ENCODE data around the gene CCNF. TPM values are rescaled to one million over a fixed set of nuclear protein-coding genes. Genes with fewer than 3 reads are reported as not detected.

The CCNF gene
- total RNA-seq, 2 experiments from 2014 or later: 0.81 to 1.3 TPM

DNA sequence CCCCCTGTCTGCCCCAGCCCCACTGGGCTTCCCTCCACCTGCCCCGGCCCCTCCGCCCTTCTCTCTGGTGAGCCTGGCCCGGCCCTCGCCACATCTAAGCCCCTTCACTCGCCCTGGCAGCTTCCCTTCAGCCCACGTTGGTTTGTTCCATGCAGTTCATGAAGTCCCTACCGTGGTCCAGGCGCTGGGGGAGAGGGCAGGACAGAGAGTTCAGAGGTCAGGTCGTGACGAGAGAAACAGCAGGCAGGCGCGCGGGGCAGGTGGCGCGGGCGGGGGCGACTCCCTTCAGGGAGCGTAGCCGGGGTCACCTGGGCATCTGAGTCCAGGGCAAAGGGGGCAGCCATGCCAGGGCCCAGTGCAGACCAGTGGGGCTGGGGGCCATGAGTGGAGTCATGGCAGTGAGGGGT, 21.7 kb downstream of the CCNF start:
- ATAC-seq (ENCODE audit: poor library complexity) (no peak), DNase-seq (no peak)
- TF ChIP-seq, protein P1, sequence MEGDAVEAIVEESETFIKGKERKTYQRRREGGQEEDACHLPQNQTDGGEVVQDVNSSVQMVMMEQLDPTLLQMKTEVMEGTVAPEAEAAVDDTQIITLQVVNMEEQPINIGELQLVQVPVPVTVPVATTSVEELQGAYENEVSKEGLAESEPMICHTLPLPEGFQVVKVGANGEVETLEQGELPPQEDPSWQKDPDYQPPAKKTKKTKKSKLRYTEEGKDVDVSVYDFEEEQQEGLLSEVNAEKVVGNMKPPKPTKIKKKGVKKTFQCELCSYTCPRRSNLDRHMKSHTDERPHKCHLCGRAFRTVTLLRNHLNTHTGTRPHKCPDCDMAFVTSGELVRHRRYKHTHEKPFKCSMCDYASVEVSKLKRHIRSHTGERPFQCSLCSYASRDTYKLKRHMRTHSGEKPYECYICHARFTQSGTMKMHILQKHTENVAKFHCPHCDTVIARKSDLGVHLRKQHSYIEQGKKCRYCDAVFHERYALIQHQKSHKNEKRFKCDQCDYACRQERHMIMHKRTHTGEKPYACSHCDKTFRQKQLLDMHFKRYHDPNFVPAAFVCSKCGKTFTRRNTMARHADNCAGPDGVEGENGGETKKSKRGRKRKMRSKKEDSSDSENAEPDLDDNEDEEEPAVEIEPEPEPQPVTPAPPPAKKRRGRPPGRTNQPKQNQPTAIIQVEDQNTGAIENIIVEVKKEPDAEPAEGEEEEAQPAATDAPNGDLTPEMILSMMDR (IDR thresholded peaks at IDR 0.05): no peak
- intact Hi-C loops (cut with DNase I, micrococcal nuclease): no loop called here
- H3K9me3 Mint-ChIP-seq: no peaks in the 10 kb centered on the region
- H3K36me3 Mint-ChIP-seq (ENCODE audit: low read depth): peaks cover 27% of the 10 kb centered on the region
- no peaks in the 10 kb centered on the region for H3K27me3 Mint-ChIP-seq
- H3K4me1 Mint-ChIP-seq (ENCODE audit: low read depth): no peaks in the 10 kb centered on the region
- no peak overlapping the region for H3K27ac Mint-ChIP-seq
- no peaks in the 10 kb centered on the region for H3K9me3 ChIP-seq (ENCODE audit: control insufficient read depth in 1 of 2, insufficient read depth in 1 of 2, low read length in 2 of 2)
- no peak overlapping the region for H3K27ac ChIP-seq (ENCODE audit: low read depth in 1 of 2, low read length in 2 of 2)
- POLR2A ChIA-PET: no interaction called here
- H3K27me3 ChIP-seq (ENCODE audit: control insufficient read depth in 1 of 2, insufficient read depth in 2 of 2, low read length in 2 of 2): no peaks in the 10 kb centered on the region
- H3K4me3 Mint-ChIP-seq: no peak overlapping the region
- H3K36me3 ChIP-seq (ENCODE audit: insufficient read depth, low read length): peaks cover 24% of the 10 kb centered on the region
- no peak overlapping the region for H3K4me3 ChIP-seq (ENCODE audit: low read length)
- CTCF ChIA-PET: no interaction called here
- H3K4me1 ChIP-seq (ENCODE audit: insufficient read depth, low read length): no peaks in the 10 kb centered on the region

DNA sequence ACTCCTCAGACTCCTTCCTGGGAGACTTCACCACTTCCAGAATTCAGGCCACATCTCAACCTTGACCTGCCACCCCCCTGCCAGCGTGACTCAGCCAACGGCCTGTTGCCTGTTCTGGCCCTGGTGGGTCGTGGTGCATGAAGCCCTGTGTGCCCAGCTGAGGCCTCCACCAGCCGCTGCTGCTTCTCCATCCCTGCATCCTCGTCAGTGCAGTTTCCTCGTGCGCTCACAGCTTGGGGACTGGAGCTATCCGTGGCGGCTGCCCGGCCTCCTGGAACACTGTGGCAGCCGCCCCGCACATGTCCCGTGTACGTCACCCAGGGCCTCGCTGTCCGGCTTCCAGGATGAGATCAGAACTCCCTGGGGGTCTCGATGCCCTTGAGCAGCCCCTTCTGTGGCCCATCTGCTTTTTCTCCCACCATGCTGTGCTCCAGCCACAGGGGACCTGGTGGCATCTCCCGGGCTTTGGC, 22.6 kb downstream of the CCNF start:
- intact Hi-C loops (cut with DNase I, micrococcal nuclease): no loop called here
- H3K4me3 ChIP-seq (ENCODE audit: low read length): no peak overlapping the region
- H3K9me3 ChIP-seq (ENCODE audit: control insufficient read depth in 1 of 2, insufficient read depth in 1 of 2, low read length in 2 of 2): no peaks in the 10 kb centered on the region
- ChIA-PET POLR2A (no interaction called here), CTCF (no interaction called here)
- H3K27me3 ChIP-seq (ENCODE audit: control insufficient read depth in 1 of 2, insufficient read depth in 2 of 2, low read length in 2 of 2): no peaks in the 10 kb centered on the region
- H3K27me3 Mint-ChIP-seq: no peaks in the 10 kb centered on the region
- peaks cover 21% of the 10 kb centered on the region for H3K36me3 ChIP-seq (ENCODE audit: insufficient read depth, low read length)
- H3K36me3 Mint-ChIP-seq (ENCODE audit: low read depth): peaks cover 21% of the 10 kb centered on the region
- no peaks in the 10 kb centered on the region for H3K4me1 Mint-ChIP-seq (ENCODE audit: low read depth)
- DNase-seq: no peak
- no peak overlapping the region for H3K27ac Mint-ChIP-seq
- H3K4me1 ChIP-seq (ENCODE audit: insufficient read depth, low read length): no peaks in the 10 kb centered on the region
- no peaks in the 10 kb centered on the region for H3K9me3 Mint-ChIP-seq
- TF ChIP-seq, protein P1 (IDR thresholded peaks at IDR 0.05): no peak
- no peak overlapping the region for H3K27ac ChIP-seq (ENCODE audit: low read depth in 1 of 2, low read length in 2 of 2)
- no peak for ATAC-seq (ENCODE audit: poor library complexity)
- H3K4me3 Mint-ChIP-seq: no peak overlapping the region

DNA sequence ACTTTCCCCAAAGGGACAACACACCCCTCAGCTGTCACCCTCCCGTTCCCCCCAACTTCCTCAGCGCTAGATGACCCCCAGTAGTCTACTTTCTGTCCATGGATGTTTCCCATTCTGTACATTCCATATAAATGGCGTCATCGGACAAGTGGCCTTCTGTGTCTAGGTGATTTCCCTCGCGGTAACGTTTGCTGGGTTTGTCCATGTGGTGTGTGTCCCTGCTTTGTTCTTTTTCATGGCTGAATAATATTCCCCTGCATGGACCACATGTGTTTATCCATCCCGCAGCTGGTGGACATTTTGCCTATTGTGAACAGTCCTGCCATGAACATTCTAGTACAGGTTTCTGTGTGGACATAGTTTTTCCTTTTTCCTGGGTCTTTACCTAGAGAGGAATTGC, 23.4 kb downstream of the CCNF start:
- H3K9me3 ChIP-seq (ENCODE audit: control insufficient read depth in 1 of 2, insufficient read depth in 1 of 2, low read length in 2 of 2): no peaks in the 10 kb centered on the region
- ChIA-PET POLR2A (no interaction called here), CTCF (no interaction called here)
- no peak overlapping the region for H3K4me3 ChIP-seq (ENCODE audit: low read length)
- no peaks in the 10 kb centered on the region for H3K4me1 ChIP-seq (ENCODE audit: insufficient read depth, low read length)
- ATAC-seq (ENCODE audit: poor library complexity) (no peak), DNase-seq (no peak)
- H3K4me1 Mint-ChIP-seq (ENCODE audit: low read depth): no peaks in the 10 kb centered on the region
- H3K36me3 Mint-ChIP-seq (ENCODE audit: low read depth): peaks cover 21% of the 10 kb centered on the region
- H3K4me3 Mint-ChIP-seq: no peak overlapping the region
- no peak overlapping the region for H3K27ac ChIP-seq (ENCODE audit: low read depth in 1 of 2, low read length in 2 of 2)
- peaks cover 20% of the 10 kb centered on the region for H3K36me3 ChIP-seq (ENCODE audit: insufficient read depth, low read length)
- no peaks in the 10 kb centered on the region for H3K27me3 ChIP-seq (ENCODE audit: control insufficient read depth in 1 of 2, insufficient read depth in 2 of 2, low read length in 2 of 2)
- no peaks in the 10 kb centered on the region for H3K27me3 Mint-ChIP-seq
- TF ChIP-seq, protein P1 (IDR thresholded peaks at IDR 0.05): no peak
- H3K27ac Mint-ChIP-seq: no peak overlapping the region
- no peaks in the 10 kb centered on the region for H3K9me3 Mint-ChIP-seq
- intact Hi-C loops (cut with DNase I, micrococcal nuclease): no loop called here

All from CD4-positive, alpha-beta T cell (primary cell).